Osteoblast (primary cell): ENCODE results near the gene TTL. TPM values are rescaled to one million over a fixed set of nuclear protein-coding genes. Genes with fewer than 3 reads are reported as not detected.

Experiments
- DNase-seq: peaks from one replicate; pipeline ENCODE4 v3.0.0; 2011; ENCODE audit warnings: low spot score, mixed read lengths; ENCODE audit not compliant: insufficient read length; ENCODE audit errors: missing footprints
- H2AFZ ChIP-seq: 2 replicates; pipeline ENCODE4 v1.6.0; 2011; ENCODE audit warnings: mild to moderate bottlenecking, low read length
- H3K27ac ChIP-seq: 2 replicates; pipeline ENCODE4 v1.5.1; 2011; ENCODE audit warnings: mild to moderate bottlenecking, low read depth, low read length, moderate library complexity
- H3K27me3 ChIP-seq: 2 replicates; pipeline ENCODE4 v1.6.0; 2012; ENCODE audit warnings: mild to moderate bottlenecking, control low read depth, inconsistent platforms, low read length, moderate library complexity; ENCODE audit not compliant: insufficient read depth
- H3K36me3 ChIP-seq: 2 replicates; pipeline ENCODE4 v1.5.1; 2011; ENCODE audit warnings: mild to moderate bottlenecking, low read length, control low read depth, moderate library complexity; ENCODE audit not compliant: insufficient read depth
- H3K4me1 ChIP-seq: 2 replicates; pipeline ENCODE4 v1.5.1; 2011; ENCODE audit warnings: mild to moderate bottlenecking, low read length, control low read depth, moderate library complexity; ENCODE audit not compliant: insufficient read depth
- H3K4me2 ChIP-seq: 2 replicates; pipeline ENCODE4 v1.6.0; 2011; ENCODE audit warnings: mild to moderate bottlenecking, low read length; ENCODE audit not compliant: insufficient read depth
- H3K4me3 ChIP-seq: fragments of 200-600 bp; sonication (generic); 3 replicates; pipeline ENCODE4 v1.5.1; 2012; ENCODE audit warnings: mild to moderate bottlenecking, low read length, inconsistent platforms; ENCODE audit not compliant: insufficient read depth
- H3K79me2 ChIP-seq: 2 replicates; pipeline ENCODE4 v1.6.0; 2012; ENCODE audit warnings: mild to moderate bottlenecking, low read length, control low read depth, inconsistent platforms; ENCODE audit not compliant: insufficient read depth
- H3K9me3 ChIP-seq: 2 replicates; pipeline ENCODE4 v1.5.1; 2011; ENCODE audit warnings: low read depth, low read length, control low read depth
- H4K20me1 ChIP-seq: 2 replicates; pipeline ENCODE4 v1.6.0; 2012; ENCODE audit warnings: mild to moderate bottlenecking, low read length, control low read depth; ENCODE audit not compliant: insufficient read depth
- total RNA-seq: library from RNA; depleted of rRNA; stranded (reverse); fragments of >200 nt; gene quantifications from 2 replicates; pipeline ENCODE4 v1.2.3, GENCODE V29; 2012
- TF ChIP-seq, protein P1 (sequence below): IDR thresholded peaks from 2 replicates; pipeline ENCODE4 v1.5.1; 2011; ENCODE audit warnings: mild to moderate bottlenecking, low read depth, low read length, moderate library complexity; ENCODE audit errors: extremely low read depth

The TTL gene
- total RNA-seq, 1 donor: 59.0 TPM

GRCh38 chr2:112582314-112582746, 100.4 kb downstream of the TTL start:
- Histone ChIP-seq H4K20me1 (no peaks in the 10 kb centered on the region), H3K4me3 (no peak overlapping the region), H3K4me2 (peak overlapping the region; percentile 35), H3K9me3 (no peaks in the 10 kb centered on the region), H3K27ac (no peak overlapping the region), H3K79me2 (peaks cover 9% of the 10 kb centered on the region), H3K27me3 (no peaks in the 10 kb centered on the region), H3K36me3 (peaks cover 2% of the 10 kb centered on the region), H3K4me1 (peaks cover 36% of the 10 kb centered on the region), H2AFZ (no peak overlapping the region)
- DNase-seq: no peak
- TF ChIP-seq, protein P1, sequence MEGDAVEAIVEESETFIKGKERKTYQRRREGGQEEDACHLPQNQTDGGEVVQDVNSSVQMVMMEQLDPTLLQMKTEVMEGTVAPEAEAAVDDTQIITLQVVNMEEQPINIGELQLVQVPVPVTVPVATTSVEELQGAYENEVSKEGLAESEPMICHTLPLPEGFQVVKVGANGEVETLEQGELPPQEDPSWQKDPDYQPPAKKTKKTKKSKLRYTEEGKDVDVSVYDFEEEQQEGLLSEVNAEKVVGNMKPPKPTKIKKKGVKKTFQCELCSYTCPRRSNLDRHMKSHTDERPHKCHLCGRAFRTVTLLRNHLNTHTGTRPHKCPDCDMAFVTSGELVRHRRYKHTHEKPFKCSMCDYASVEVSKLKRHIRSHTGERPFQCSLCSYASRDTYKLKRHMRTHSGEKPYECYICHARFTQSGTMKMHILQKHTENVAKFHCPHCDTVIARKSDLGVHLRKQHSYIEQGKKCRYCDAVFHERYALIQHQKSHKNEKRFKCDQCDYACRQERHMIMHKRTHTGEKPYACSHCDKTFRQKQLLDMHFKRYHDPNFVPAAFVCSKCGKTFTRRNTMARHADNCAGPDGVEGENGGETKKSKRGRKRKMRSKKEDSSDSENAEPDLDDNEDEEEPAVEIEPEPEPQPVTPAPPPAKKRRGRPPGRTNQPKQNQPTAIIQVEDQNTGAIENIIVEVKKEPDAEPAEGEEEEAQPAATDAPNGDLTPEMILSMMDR: peak; percentile 52

DNA sequence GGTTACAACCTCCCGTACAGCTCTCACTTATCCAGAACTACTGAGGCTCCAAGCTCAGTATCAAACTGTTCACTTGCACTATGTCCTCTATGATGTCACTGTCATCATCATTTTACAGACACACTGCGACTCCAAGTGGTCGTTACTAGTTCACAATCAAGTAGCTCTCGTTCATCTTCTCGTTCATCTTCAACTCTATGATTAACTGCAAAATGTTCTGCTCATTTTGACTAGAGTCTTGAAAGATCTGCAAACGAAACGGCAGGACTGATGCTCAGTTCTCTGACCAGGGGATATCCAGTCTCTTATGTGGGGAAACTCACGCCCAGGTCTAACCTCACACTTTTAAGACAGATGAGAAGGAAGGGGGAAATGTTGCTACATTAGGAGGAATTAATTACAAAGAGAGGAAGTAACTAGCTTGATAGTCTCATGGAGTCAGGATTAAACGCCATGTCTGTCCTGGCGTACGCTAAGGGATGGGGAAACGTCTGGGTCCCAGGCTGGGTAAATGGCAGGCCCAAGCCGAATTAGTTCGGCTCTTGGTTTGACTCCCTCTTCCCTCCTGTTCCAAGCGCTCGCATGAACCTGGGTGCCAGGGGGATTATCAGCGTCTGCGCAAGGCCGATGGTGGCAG, 101.7 kb downstream of the TTL start:
- Histone ChIP-seq H3K27me3 (no peaks in the 10 kb centered on the region), H3K36me3 (peaks cover 6% of the 10 kb centered on the region), H3K4me1 (peaks cover 35% of the 10 kb centered on the region), H3K4me3 (peak overlapping the region; percentile 94), H2AFZ (peak overlapping the region; percentile 99), H3K79me2 (peaks cover 9% of the 10 kb centered on the region), H4K20me1 (no peaks in the 10 kb centered on the region), H3K9me3 (no peaks in the 10 kb centered on the region), H3K27ac (peak overlapping the region; percentile 99), H3K4me2 (peak overlapping the region; percentile 92)
- TF ChIP-seq, protein P1: no peak
- peak; percentile 66 for DNase-seq

DNA sequence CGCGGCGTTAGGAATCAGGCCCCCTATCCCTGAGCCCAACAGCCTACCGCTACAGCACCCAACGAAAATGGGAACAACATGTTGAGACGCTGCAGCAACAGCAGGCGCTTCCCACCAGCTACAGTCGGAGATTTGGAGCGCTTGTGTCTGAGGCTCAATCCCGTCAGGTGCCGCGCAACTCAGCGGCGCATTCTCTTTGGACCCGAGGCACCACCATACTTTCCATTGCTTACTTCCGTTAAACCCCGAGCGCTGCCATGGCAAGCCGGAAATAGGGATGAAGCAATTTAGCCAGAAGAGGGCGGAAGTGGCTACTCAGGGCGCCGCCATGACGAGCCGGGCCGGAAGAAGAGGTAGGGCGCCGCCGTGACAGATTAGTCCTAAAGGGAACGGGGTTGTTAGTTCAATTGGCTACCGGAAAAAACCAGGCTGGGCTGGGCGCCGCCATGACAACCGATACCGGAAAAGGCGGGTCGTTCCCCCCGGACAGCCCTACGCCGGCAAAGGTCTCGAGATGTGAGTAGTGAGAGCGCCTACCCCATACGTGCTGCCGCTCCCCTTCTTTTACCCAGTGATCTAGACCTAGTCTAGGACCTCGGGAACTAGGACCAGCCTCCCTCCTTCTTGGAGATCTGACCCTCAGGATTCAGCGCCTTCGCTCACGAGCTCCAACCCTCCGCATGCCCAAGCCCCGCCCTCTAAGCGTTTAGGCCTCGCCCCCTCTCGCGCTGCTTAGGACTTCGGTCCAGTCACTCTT, 102.4 kb downstream of the TTL start, which contains the start of gene CHCHD5:
Gene CHCHD5, plus strand, starts transcription at position 476 of the 757 bp plus-strand sequence. Its CDS starts 39 bp downstream, at position 515.
- Histone ChIP-seq H3K79me2 (peaks cover 9% of the 10 kb centered on the region), H4K20me1 (no peaks in the 10 kb centered on the region), H3K4me3 (peak within 1 kb of the TSS; percentile 94), H3K27ac (peak within 1 kb of the TSS; percentile 99), H2AFZ (peak within 1 kb of the TSS; percentile 99), H3K4me2 (peak within 1 kb of the TSS; percentile 92), H3K9me3 (no peaks in the 10 kb centered on the region), H3K27me3 (no peaks in the 10 kb centered on the region), H3K36me3 (peaks cover 7% of the 10 kb centered on the region), H3K4me1 (peaks cover 28% of the 10 kb centered on the region)
- TF ChIP-seq, protein P1: no peak
- DNase-seq: peak; percentile 94

DNA sequence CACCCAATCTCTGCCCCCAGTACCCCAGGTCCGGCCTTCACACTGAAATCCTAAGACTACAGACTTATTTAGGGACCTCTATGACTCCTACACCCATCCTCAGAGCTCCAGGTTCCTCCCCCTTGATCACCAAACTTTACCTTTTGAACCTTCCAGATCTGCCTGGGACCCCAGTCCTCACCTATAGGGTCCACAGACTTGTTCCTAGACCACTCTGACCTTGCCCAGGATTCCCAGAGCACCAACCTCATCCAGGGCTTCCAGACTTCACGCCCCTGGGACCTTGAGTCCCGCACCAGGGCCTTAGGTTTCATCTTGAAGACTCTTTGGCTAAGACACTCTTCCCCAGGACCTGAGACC, 102.9 kb downstream of the TTL start:
- H3K4me3 ChIP-seq: peak overlapping the region; percentile 94
- H3K27me3 ChIP-seq: no peaks in the 10 kb centered on the region
- TF ChIP-seq, protein P1: no peak
- no peak for DNase-seq
- peaks cover 9% of the 10 kb centered on the region for H3K79me2 ChIP-seq
- H3K4me2 ChIP-seq: peak overlapping the region; percentile 92
- no peaks in the 10 kb centered on the region for H3K9me3 ChIP-seq
- H3K4me1 ChIP-seq: peaks cover 25% of the 10 kb centered on the region
- peaks cover 7% of the 10 kb centered on the region for H3K36me3 ChIP-seq
- H2AFZ ChIP-seq: peak overlapping the region; percentile 99
- peak overlapping the region; percentile 99 for H3K27ac ChIP-seq
- H4K20me1 ChIP-seq: no peaks in the 10 kb centered on the region
